Breast epithelium (tissue), 3 donors: ENCODE data around the gene ZSWIM1.

Experiments used
- CTCF ChIP-seq, 3 donors: fragments of 450-650 bp; IDR thresholded peaks; one replicate each; pipeline ENCODE4 v1.5.1; 2016 to 2017; ENCODE audit warnings: antibody characterized with exemption in 3 of 3, mild to moderate bottlenecking in 3 of 3, moderate library complexity in 3 of 3
- POLR2AphosphoS5 ChIP-seq, 3 donors: sonication (generic); formaldehyde crosslinking; IDR thresholded peaks; one replicate each; pipeline ENCODE4 v1.6.1; 2017; ENCODE audit warnings: antibody characterized with exemption in 3 of 3

GRCh38 chr20:45890985-45891983, 10.3 kb downstream of the ZSWIM1 start, which contains the start of the genes CTSA and NEURL2:
- TF ChIP-seq CTCF (IDR thresholded peaks at IDR 0.05), result peak in 1 of 3 donors; percentile 17
- TF ChIP-seq POLR2AphosphoS5 (IDR thresholded peaks at IDR 0.05), result peak; percentile 88 to 97 (median 96)
